Muscle layer of colon (tissue), 2 donors: ENCODE results near the gene CDYL.

Experiments
- H3K27ac ChIP-seq: one replicate; pipeline ENCODE4 v1.7.0; 2013; ENCODE audit warnings: low read depth, mild to moderate bottlenecking, low read length, moderate library complexity
- H3K27me3 ChIP-seq, 2 donors: one replicate each; pipeline ENCODE4 v1.7.0; 2013; ENCODE audit warnings: low read length in 2 of 2, mild to moderate bottlenecking in 2 of 2; ENCODE audit not compliant: insufficient read depth in 2 of 2, control insufficient read depth in 1 of 2
- H3K36me3 ChIP-seq: one replicate; pipeline ENCODE4 v1.7.0; 2013; ENCODE audit warnings: mild to moderate bottlenecking, low read length; ENCODE audit not compliant: insufficient read depth
- H3K4me1 ChIP-seq: one replicate; pipeline ENCODE4 v1.7.0; 2013; ENCODE audit warnings: mild to moderate bottlenecking, low read length; ENCODE audit not compliant: insufficient read depth
- H3K4me3 ChIP-seq, 2 donors: one replicate each; pipeline ENCODE4 v1.7.0; 2013; ENCODE audit warnings: low read length in 2 of 2, low read depth in 1 of 2, mild to moderate bottlenecking in 1 of 2, moderate library complexity in 1 of 2
- H3K9ac ChIP-seq: one replicate; pipeline ENCODE4 v1.7.0; 2013; ENCODE audit warnings: low read length
- H3K9me3 ChIP-seq: one replicate; pipeline ENCODE4 v1.7.0; 2013; ENCODE audit warnings: mild to moderate bottlenecking, low read length
- donor health status: abdominal sarcoma.
- donor health status: Adenocarcinoma of cecum.

Gene CDYL

GRCh38 chr6:4870821-4871494, 94.8 kb downstream of the CDYL start:
- no peak overlapping the region for H3K4me3 ChIP-seq
- H3K4me1 ChIP-seq = peaks cover 15% of the 10 kb centered on the region
- H3K27me3 ChIP-seq = no peaks in the 10 kb centered on the region
- H3K36me3 ChIP-seq = no peaks in the 10 kb centered on the region
- no peaks in the 10 kb centered on the region for H3K9me3 ChIP-seq
- no peak overlapping the region for H3K27ac ChIP-seq
- H3K9ac ChIP-seq = no peak overlapping the region

DNA sequence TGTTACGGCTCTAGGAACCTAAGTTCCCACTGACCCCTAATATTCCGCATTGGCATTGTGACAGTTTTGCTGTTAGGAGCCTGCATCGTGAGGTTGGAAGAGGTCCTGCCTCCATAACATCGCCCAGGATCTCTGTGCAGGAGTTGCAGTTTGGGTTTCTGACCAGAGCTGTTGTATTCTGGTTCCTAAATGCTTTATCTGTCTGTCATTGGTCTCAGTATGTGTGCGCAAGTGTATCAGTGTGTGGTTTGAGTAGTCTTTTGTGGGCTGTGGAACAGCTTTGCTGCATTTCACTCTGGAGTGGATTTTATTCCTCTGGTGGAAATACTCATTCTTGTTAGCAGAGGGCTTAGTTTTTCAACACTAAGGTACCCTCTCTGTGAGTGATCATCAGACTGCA, 95.6 kb downstream of the CDYL start:
- no peaks in the 10 kb centered on the region for H3K36me3 ChIP-seq
- H3K27ac ChIP-seq = no peak overlapping the region
- no peaks in the 10 kb centered on the region for H3K27me3 ChIP-seq
- no peak overlapping the region for H3K4me3 ChIP-seq
- no peaks in the 10 kb centered on the region for H3K9me3 ChIP-seq
- H3K9ac ChIP-seq = no peak overlapping the region
- H3K4me1 ChIP-seq = peaks cover 19% of the 10 kb centered on the region

DNA sequence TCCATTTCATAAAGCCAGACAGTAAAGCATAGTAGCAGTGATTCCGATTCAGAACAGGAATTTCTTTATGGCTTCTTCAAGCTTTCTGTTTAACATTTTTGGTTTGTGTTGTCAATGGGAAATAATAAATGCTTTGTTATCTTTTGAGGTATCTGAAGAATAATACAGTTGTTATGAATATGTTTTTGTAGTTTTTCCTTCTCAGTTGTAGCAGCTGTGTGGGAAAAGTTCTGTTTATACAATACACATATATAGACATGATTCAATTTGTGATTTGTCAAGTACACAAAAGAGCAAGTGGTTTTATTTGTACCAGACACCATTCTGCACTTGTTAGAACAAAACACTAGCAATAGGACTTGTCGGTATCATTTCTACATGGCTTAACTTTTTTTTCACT, 96.6 kb downstream of the CDYL start:
- Histone ChIP-seq H3K27ac (no peak overlapping the region), H3K27me3 (no peaks in the 10 kb centered on the region), H3K4me1 (peaks cover 24% of the 10 kb centered on the region), H3K36me3 (no peaks in the 10 kb centered on the region), H3K9ac (no peak overlapping the region), H3K9me3 (no peaks in the 10 kb centered on the region), H3K4me3 (no peak overlapping the region)

DNA sequence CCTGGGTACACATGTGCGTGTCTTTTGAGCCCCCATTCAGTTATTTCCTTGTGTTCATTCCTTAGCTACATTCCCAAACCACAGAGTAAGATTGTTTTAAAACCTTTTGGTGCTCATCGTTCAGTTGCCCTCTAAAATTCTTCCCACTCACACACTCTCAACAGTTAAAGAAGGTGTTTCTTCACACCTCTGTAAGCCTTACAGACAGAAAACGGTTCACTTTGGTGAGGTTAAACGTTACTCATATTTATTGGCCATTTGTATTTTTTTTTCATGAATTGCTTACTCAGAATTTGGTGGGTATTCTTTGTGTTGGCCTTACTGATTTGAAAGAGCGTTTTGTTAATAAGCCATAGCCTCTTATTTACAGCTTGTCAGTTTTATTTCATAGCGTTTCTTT, 97.7 kb downstream of the CDYL start:
- H3K4me3 ChIP-seq = no peak overlapping the region
- no peaks in the 10 kb centered on the region for H3K27me3 ChIP-seq
- H3K9me3 ChIP-seq = no peaks in the 10 kb centered on the region
- H3K4me1 ChIP-seq = peaks cover 24% of the 10 kb centered on the region
- no peak overlapping the region for H3K27ac ChIP-seq
- H3K36me3 ChIP-seq = no peaks in the 10 kb centered on the region
- no peak overlapping the region for H3K9ac ChIP-seq

- Histone ChIP-seq H3K9ac (no peak overlapping the region), H3K27ac (no peak overlapping the region), H3K9me3 (no peaks in the 10 kb centered on the region), H3K36me3 (no peaks in the 10 kb centered on the region), H3K4me1 (peaks cover 13% of the 10 kb centered on the region), H3K4me3 (no peak overlapping the region), H3K27me3 (no peaks in the 10 kb centered on the region)
Measured at GRCh38 chr6:4879741-4880275, 103.6 kb downstream of the CDYL start.

- Histone ChIP-seq H3K4me1 (peaks cover 13% of the 10 kb centered on the region), H3K9me3 (no peaks in the 10 kb centered on the region), H3K4me3 (no peak overlapping the region), H3K9ac (no peak overlapping the region), H3K27ac (no peak overlapping the region), H3K27me3 (no peaks in the 10 kb centered on the region), H3K36me3 (no peaks in the 10 kb centered on the region)
Measured at GRCh38 chr6:4880363-4880762, 104.2 kb downstream of the CDYL start.

GRCh38 chr6:4883298-4883697, 107.1 kb downstream of the CDYL start:
- H3K4me1 ChIP-seq = peaks cover 4% of the 10 kb centered on the region
- H3K27ac ChIP-seq = no peak overlapping the region
- no peaks in the 10 kb centered on the region for H3K9me3 ChIP-seq
- H3K27me3 ChIP-seq = no peaks in the 10 kb centered on the region
- H3K9ac ChIP-seq = no peak overlapping the region
- no peak overlapping the region for H3K4me3 ChIP-seq
- H3K36me3 ChIP-seq = no peaks in the 10 kb centered on the region

GRCh38 chr6:4884646-4885340, 108.6 kb downstream of the CDYL start:
- Histone ChIP-seq H3K27ac (no peak overlapping the region), H3K4me1 (peaks cover 4% of the 10 kb centered on the region), H3K4me3 (no peak overlapping the region), H3K9me3 (no peaks in the 10 kb centered on the region), H3K9ac (no peak overlapping the region), H3K36me3 (no peaks in the 10 kb centered on the region), H3K27me3 (no peaks in the 10 kb centered on the region)

GRCh38 chr6:4885341-4885933, 109.2 kb downstream of the CDYL start:
- H3K4me1 ChIP-seq = peaks cover 4% of the 10 kb centered on the region
- no peak overlapping the region for H3K4me3 ChIP-seq
- H3K27ac ChIP-seq = no peak overlapping the region
- no peaks in the 10 kb centered on the region for H3K27me3 ChIP-seq
- H3K36me3 ChIP-seq = no peaks in the 10 kb centered on the region
- no peak overlapping the region for H3K9ac ChIP-seq
- no peaks in the 10 kb centered on the region for H3K9me3 ChIP-seq

DNA sequence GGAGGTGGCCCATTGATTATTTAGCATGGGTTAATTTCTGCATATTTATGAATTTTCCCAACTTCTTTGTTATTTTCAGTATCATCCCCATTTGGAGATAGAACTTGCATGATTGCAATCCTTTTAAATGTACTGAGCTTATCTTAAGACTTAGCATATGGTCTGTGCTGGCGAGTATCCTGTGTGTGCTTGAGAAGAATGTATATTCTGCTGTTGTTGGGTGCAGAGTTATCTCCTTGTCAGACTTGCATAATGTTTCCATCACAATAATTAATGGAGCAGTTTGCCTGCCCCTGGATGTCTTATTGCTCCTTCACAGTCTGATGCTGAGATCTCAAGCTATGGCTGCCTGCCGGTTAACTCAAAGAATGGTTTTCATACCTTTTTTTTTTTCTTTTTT, 112.6 kb downstream of the CDYL start:
- H3K9me3 ChIP-seq = no peaks in the 10 kb centered on the region
- H3K9ac ChIP-seq = no peak overlapping the region
- peaks cover 12% of the 10 kb centered on the region for H3K36me3 ChIP-seq
- no peaks in the 10 kb centered on the region for H3K27me3 ChIP-seq
- H3K4me3 ChIP-seq = no peak overlapping the region
- no peak overlapping the region for H3K27ac ChIP-seq
- H3K4me1 ChIP-seq = peaks cover under 1% of the 10 kb centered on the region

DNA sequence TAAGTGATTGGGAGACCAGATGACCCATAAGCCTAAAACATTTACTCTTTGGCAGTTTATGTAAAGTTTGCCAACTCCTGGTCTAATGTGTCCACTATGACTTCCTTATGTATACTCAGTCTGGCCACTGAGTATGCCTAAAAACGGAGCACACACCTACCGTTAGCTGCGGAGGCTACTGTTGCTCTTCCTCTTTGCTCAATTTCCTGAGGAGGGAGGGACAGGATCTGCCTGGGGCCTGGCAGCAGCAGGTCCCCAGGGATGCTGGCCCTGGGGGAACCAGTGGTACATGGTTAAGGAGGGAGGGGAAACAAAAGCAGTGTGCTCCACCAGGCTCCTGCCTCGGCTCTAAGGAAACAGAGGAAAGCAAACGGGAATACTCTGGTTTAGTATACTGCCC, 113.5 kb downstream of the CDYL start:
- Histone ChIP-seq H3K36me3 (peaks cover 12% of the 10 kb centered on the region), H3K4me1 (no peaks in the 10 kb centered on the region), H3K4me3 (no peak overlapping the region), H3K9ac (no peak overlapping the region), H3K27ac (no peak overlapping the region), H3K9me3 (no peaks in the 10 kb centered on the region), H3K27me3 (no peaks in the 10 kb centered on the region)
